ENCODE results near the gene CKB. TPM values are rescaled to one million over a fixed set of nuclear protein-coding genes. Genes with fewer than 3 reads are reported as not detected.

CKB gene
- total RNA-seq, 1 donor from 2014 or later: 139 TPM

DNA sequence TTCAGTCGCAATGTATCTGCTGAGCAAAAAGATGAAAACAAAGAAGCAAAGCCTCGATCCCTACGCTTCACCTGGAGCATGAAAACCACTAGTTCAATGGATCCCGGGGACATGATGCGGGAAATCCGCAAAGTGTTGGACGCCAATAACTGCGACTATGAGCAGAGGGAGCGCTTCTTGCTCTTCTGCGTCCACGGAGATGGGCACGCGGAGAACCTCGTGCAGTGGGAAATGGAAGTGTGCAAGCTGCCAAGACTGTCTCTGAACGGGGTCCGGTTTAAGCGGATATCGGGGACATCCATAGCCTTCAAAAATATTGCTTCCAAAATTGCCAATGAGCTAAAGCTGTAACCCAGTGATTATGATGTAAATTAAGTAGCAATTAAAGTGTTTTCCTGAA, 19.8 kb downstream of the CKB start:
- Mint-ChIP-seq H3K36me3 (ENCODE audit: low read depth) (peaks cover 27% of the 10 kb centered on the region), H3K27ac (ENCODE audit: unreplicated experiment) (no peak overlapping the region), H3K27me3 (ENCODE audit: low read depth) (no peaks in the 10 kb centered on the region), H3K9me3 (ENCODE audit: low read depth) (no peaks in the 10 kb centered on the region), H3K4me1 (ENCODE audit: low read depth) (peaks cover 21% of the 10 kb centered on the region), H3K4me3 (ENCODE audit: unreplicated experiment) (no peak overlapping the region)
- no peak for DNase-seq (ENCODE audit: low spot score)
- TF ChIP-seq, protein P1, sequence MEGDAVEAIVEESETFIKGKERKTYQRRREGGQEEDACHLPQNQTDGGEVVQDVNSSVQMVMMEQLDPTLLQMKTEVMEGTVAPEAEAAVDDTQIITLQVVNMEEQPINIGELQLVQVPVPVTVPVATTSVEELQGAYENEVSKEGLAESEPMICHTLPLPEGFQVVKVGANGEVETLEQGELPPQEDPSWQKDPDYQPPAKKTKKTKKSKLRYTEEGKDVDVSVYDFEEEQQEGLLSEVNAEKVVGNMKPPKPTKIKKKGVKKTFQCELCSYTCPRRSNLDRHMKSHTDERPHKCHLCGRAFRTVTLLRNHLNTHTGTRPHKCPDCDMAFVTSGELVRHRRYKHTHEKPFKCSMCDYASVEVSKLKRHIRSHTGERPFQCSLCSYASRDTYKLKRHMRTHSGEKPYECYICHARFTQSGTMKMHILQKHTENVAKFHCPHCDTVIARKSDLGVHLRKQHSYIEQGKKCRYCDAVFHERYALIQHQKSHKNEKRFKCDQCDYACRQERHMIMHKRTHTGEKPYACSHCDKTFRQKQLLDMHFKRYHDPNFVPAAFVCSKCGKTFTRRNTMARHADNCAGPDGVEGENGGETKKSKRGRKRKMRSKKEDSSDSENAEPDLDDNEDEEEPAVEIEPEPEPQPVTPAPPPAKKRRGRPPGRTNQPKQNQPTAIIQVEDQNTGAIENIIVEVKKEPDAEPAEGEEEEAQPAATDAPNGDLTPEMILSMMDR (IDR thresholded peaks at IDR 0.05): no peak

DNA sequence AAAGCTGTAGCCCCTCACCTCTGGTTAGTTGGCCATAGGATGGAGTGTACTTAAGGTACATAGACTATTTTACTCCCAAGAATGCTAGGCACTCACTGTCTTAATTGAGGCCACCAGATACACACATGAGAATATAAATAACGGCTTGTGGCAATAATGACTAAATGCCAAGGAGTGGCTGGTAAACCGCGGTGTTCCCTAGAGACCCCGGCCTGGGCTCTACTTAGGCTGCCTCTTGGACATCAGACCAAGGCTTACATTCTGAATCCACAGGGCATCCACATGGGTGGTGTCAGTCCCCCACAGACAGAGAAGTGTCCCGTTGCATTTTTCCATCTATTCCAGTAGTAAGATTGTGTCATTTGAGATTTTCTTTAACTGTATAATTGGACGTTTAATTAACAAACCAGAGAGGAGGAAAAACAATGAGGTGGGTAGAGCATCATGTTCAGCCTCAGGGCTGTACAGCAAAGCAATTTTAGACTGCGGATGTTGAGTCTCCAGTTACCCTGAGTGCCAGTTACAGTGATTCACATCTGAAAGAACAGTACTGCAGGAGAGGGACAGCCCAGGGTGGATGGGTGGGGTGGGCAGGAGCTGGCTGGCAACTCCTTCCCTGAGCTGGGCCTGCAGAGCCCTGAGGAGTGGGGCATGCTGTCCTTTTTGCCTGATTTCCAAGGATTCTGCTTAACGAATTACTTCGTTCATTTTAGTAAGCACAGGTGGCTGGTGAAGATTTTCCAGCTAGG, 20.5 kb downstream of the CKB start:
- no peak overlapping the region for H3K27ac Mint-ChIP-seq (ENCODE audit: unreplicated experiment)
- H3K36me3 Mint-ChIP-seq (ENCODE audit: low read depth): peaks cover 29% of the 10 kb centered on the region
- no peak for DNase-seq (ENCODE audit: low spot score)
- no peaks in the 10 kb centered on the region for H3K27me3 Mint-ChIP-seq (ENCODE audit: low read depth)
- TF ChIP-seq, protein P1 (IDR thresholded peaks at IDR 0.05): no peak
- H3K4me3 Mint-ChIP-seq (ENCODE audit: unreplicated experiment): no peak overlapping the region
- H3K4me1 Mint-ChIP-seq (ENCODE audit: low read depth): peaks cover 21% of the 10 kb centered on the region
- no peaks in the 10 kb centered on the region for H3K9me3 Mint-ChIP-seq (ENCODE audit: low read depth)

DNA sequence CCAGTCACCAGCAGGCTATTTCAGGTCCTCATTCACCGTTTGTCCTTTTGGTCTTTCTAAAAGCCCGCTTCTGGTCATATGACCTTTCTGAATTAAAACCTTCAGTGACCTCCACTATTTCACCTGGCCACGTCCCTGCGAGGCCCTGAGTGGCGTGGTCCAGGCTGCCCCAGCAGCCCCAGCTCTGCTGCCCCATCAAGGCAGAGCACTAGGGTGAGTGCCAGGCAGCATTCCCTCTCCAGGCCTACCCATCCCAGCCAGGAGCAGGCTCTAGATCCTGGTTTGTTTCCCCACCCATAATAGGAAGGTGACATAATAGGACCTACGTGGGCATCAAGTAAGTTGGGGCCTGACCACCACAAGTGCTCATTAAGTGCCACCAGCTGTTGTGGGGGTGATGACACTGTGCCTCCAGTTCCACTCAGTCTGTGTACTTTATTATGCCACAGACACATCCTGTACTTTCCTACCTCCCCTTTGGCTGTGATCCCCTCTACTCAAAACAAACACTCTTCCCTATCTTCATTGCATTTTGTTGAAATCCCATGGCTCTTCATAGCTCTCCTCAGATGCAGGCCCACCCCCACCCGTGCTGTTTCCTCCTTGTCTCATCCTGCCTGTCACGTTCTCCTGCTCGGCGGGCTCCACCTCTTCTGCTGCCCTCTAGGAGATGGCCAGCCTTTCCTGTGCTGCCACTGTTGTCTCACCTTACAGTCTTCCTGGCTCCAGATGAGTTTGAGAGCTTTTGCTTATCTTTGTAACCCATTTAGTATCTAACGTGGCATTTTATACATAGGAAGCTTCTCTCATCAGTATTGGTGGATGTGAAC, 21.4 kb downstream of the CKB start:
- H3K9me3 Mint-ChIP-seq (ENCODE audit: low read depth): no peaks in the 10 kb centered on the region
- peak overlapping the region; percentile 41 for H3K27ac Mint-ChIP-seq (ENCODE audit: unreplicated experiment)
- peaks cover 21% of the 10 kb centered on the region for H3K4me1 Mint-ChIP-seq (ENCODE audit: low read depth)
- no peak overlapping the region for H3K4me3 Mint-ChIP-seq (ENCODE audit: unreplicated experiment)
- TF ChIP-seq, protein P1 (IDR thresholded peaks at IDR 0.05): no peak
- H3K36me3 Mint-ChIP-seq (ENCODE audit: low read depth): peaks cover 29% of the 10 kb centered on the region
- no peak for DNase-seq (ENCODE audit: low spot score)
- no peaks in the 10 kb centered on the region for H3K27me3 Mint-ChIP-seq (ENCODE audit: low read depth)

DNA sequence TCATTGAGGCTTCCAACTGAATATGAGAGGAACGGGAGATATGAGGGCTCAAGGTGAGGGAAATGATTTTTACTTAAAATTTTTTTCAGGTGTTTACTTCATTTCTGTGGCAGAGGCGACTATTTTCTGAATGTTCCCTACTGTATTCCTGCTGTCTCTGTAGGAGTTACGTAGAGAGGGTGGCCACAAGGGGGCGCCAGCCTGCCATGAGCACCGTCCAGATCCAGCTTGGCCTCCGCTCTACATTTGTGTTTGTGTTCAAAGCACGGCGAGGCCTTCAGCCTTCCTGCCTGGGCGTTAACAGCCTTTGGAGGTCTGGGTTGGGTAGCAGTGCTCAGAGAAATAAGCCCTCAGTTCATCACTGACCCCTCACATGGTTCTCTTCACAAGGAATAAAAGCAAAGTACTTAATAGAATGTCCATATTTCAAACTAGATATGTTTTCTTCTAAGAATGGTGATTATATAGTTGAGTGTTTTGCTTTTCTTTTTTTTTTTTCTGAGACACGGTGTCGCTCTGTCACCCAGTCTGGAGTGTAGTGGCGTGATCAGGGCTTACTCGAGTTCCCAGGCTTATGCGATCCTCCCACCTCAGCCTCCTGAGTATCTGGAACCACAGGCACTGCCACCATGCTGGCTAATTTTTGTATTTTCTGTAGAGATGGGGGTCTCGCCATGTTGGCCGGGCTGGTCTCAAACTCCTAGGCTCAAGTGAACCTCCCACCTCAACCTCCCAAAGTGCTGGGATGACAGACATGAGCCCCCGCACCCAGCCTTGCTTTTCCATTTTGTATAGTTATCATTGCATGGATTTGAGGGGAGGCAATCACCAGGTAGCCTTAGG, 22.3 kb downstream of the CKB start:
- Mint-ChIP-seq H3K4me3 (ENCODE audit: unreplicated experiment) (no peak overlapping the region), H3K36me3 (ENCODE audit: low read depth) (peaks cover 27% of the 10 kb centered on the region), H3K27me3 (ENCODE audit: low read depth) (no peaks in the 10 kb centered on the region), H3K27ac (ENCODE audit: unreplicated experiment) (peak overlapping the region; percentile 89), H3K9me3 (ENCODE audit: low read depth) (no peaks in the 10 kb centered on the region), H3K4me1 (ENCODE audit: low read depth) (peaks cover 21% of the 10 kb centered on the region)
- DNase-seq (ENCODE audit: low spot score): no peak
- TF ChIP-seq, protein P1 (IDR thresholded peaks at IDR 0.05): peak; percentile 96

DNA sequence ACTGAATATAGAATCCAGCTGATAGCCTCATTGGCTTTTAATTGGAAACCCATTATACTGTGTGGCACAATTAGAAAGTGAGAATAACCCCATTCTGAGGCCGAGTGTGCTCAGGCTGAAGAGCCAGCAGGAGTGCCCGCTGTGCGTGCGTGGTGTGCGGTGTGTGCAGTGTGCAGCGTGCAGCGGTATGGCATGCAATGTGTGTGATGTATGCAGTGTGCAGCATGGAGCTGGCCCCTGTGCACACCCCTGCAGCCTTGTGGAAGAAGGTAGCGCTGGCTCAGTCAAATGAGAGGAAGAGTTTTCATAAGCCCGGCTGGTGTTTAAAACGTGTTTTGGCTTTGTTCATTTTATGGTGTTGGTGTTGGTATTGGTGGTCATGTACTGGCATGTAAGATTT, 22.9 kb downstream of the CKB start:
- H3K4me1 Mint-ChIP-seq (ENCODE audit: low read depth): peaks cover 21% of the 10 kb centered on the region
- TF ChIP-seq, protein P1 (IDR thresholded peaks at IDR 0.05): no peak
- H3K9me3 Mint-ChIP-seq (ENCODE audit: low read depth): no peaks in the 10 kb centered on the region
- no peaks in the 10 kb centered on the region for H3K27me3 Mint-ChIP-seq (ENCODE audit: low read depth)
- H3K36me3 Mint-ChIP-seq (ENCODE audit: low read depth): peaks cover 20% of the 10 kb centered on the region
- H3K27ac Mint-ChIP-seq (ENCODE audit: unreplicated experiment): no peak overlapping the region
- no peak overlapping the region for H3K4me3 Mint-ChIP-seq (ENCODE audit: unreplicated experiment)
- no peak for DNase-seq (ENCODE audit: low spot score)

Data from chondrocyte (in vitro differentiated cells).